ENCODE measurements around the gene HSDL2.

HSDL2 gene

GRCh38 chr9:112437406-112437805 lies 57.5 kb downstream of the HSDL2 start:
- no peak for TF ChIP-seq YY1 (IDR thresholded peaks at IDR 0.05; ENCODE audit: low read depth)
- TF ChIP-seq RAD21 (IDR thresholded peaks at IDR 0.05; ENCODE audit: low read depth) = no peak
- TF ChIP-seq, protein P1, sequence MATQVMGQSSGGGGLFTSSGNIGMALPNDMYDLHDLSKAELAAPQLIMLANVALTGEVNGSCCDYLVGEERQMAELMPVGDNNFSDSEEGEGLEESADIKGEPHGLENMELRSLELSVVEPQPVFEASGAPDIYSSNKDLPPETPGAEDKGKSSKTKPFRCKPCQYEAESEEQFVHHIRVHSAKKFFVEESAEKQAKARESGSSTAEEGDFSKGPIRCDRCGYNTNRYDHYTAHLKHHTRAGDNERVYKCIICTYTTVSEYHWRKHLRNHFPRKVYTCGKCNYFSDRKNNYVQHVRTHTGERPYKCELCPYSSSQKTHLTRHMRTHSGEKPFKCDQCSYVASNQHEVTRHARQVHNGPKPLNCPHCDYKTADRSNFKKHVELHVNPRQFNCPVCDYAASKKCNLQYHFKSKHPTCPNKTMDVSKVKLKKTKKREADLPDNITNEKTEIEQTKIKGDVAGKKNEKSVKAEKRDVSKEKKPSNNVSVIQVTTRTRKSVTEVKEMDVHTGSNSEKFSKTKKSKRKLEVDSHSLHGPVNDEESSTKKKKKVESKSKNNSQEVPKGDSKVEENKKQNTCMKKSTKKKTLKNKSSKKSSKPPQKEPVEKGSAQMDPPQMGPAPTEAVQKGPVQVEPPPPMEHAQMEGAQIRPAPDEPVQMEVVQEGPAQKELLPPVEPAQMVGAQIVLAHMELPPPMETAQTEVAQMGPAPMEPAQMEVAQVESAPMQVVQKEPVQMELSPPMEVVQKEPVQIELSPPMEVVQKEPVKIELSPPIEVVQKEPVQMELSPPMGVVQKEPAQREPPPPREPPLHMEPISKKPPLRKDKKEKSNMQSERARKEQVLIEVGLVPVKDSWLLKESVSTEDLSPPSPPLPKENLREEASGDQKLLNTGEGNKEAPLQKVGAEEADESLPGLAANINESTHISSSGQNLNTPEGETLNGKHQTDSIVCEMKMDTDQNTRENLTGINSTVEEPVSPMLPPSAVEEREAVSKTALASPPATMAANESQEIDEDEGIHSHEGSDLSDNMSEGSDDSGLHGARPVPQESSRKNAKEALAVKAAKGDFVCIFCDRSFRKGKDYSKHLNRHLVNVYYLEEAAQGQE (IDR thresholded peaks at IDR 0.05; ENCODE audit: low read depth) = no peak

DNA sequence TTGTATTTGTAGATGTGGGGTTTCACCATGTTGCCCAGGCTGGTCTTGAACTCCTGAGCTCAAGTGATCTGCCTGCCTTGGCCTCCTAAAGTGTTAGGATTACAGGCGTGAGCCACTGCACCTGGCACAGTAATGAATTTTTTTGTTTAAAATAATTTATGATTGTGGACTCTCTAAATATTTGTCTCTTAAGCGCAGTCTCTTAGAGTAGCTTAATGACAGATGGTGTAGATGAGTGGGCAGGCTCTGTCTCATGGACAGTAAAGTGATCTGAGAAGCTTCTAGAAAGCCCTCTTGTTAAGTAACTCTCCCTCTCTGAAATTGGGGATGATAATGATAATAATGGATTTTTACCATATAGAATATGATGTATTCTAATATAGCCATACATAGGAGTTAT lies 59.3 kb downstream of the HSDL2 start:
- TF ChIP-seq EP300 (IDR thresholded peaks at IDR 0.05; ENCODE audit: borderline replicate concordance) (no peak), YY1 (IDR thresholded peaks at IDR 0.05; ENCODE audit: low read depth) (no peak), EGR1 (IDR thresholded peaks at IDR 0.05) (no peak), CREB1 (IDR thresholded peaks at IDR 0.05; ENCODE audit: low read depth) (no peak), TAF1 (IDR thresholded peaks at IDR 0.05; ENCODE audit: low read depth) (no peak), FOXM1 (IDR thresholded peaks at IDR 0.05; ENCODE audit: borderline replicate concordance, low read depth) (no peak), RAD21 (IDR thresholded peaks at IDR 0.05; ENCODE audit: low read depth) (no peak), CEBPB (IDR thresholded peaks at IDR 0.05) (no peak), TCF12 (IDR thresholded peaks at IDR 0.05; ENCODE audit: low read depth) (no peak), TEAD4 (IDR thresholded peaks at IDR 0.05) (no peak), ZBTB7A (IDR thresholded peaks at IDR 0.05; ENCODE audit: low read depth) (no peak), NFIC (IDR thresholded peaks at IDR 0.05) (no peak), MAX (IDR thresholded peaks at IDR 0.05) (no peak)
- TF ChIP-seq, protein P1 (IDR thresholded peaks at IDR 0.05; ENCODE audit: low read depth) = no peak
- TF ChIP-seq, protein P2, sequence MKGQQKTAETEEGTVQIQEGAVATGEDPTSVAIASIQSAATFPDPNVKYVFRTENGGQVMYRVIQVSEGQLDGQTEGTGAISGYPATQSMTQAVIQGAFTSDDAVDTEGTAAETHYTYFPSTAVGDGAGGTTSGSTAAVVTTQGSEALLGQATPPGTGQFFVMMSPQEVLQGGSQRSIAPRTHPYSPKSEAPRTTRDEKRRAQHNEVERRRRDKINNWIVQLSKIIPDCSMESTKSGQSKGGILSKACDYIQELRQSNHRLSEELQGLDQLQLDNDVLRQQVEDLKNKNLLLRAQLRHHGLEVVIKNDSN (IDR thresholded peaks at IDR 0.05) = no peak

- TF ChIP-seq TAF1 (IDR thresholded peaks at IDR 0.05; ENCODE audit: low read depth) = no peak
- TF ChIP-seq MAX (IDR thresholded peaks at IDR 0.05) = no peak
These were observed 59.9 kb downstream of the HSDL2 start for GRCh38 chr9:112439825-112440224.

DNA sequence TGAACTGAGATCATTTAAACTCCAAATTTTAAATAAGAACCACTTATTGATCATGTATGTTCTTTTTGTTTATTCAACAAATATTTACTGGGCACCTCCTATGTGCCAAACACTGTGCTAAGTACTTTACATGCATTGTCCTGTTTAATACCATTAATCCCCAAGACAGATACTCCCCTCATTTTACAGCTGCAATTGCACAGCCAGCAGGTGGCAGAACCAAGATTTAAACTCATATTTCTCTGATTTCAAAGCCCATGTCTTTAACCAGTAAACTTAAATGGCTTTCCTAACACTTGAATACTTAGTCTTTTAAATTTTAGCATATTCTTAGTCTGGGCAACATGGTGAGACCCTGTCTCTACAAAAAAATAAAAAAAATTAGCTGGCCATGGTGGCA lies 63.3 kb downstream of the HSDL2 start:
- TF ChIP-seq YY1 (IDR thresholded peaks at IDR 0.05; ENCODE audit: low read depth) (no peak), RAD21 (IDR thresholded peaks at IDR 0.05; ENCODE audit: low read depth) (peak; percentile 40)

GRCh38 chr9:112443636-112444035 lies 63.7 kb downstream of the HSDL2 start:
- TF ChIP-seq TAF1 (IDR thresholded peaks at IDR 0.05; ENCODE audit: low read depth) (no peak), RAD21 (IDR thresholded peaks at IDR 0.05; ENCODE audit: low read depth) (no peak), MAX (IDR thresholded peaks at IDR 0.05) (no peak), CREB1 (IDR thresholded peaks at IDR 0.05; ENCODE audit: low read depth) (no peak), ZBTB7A (IDR thresholded peaks at IDR 0.05; ENCODE audit: low read depth) (no peak), FOXM1 (IDR thresholded peaks at IDR 0.05; ENCODE audit: borderline replicate concordance, low read depth) (no peak), CEBPB (IDR thresholded peaks at IDR 0.05) (no peak), NFIC (IDR thresholded peaks at IDR 0.05) (no peak), TCF12 (IDR thresholded peaks at IDR 0.05; ENCODE audit: low read depth) (no peak), EGR1 (IDR thresholded peaks at IDR 0.05) (no peak), TEAD4 (IDR thresholded peaks at IDR 0.05) (no peak), YY1 (IDR thresholded peaks at IDR 0.05; ENCODE audit: low read depth) (no peak)
- TF ChIP-seq, protein P1 (IDR thresholded peaks at IDR 0.05; ENCODE audit: low read depth) = no peak
- TF ChIP-seq, protein P2 (IDR thresholded peaks at IDR 0.05) = no peak
